Activated CD4-positive, alpha-beta T cell treated with anti-CD3 and anti-CD28 coated beads, Interleukin-2, amount 50 U/mL, for 4 hours (primary cell): ENCODE measurements around the gene NIPSNAP2.
"Not testable (repeated sequence)": the region's sequence is repeated elsewhere in the genome, so short reads cannot be mapped to it uniquely, and the experiment has no call there.

Experiments
- DNase-seq, 2 experiments: peaks; one replicate each; pipeline ENCODE4 v3.0.0-alpha.2; 2020

NIPSNAP2 gene

DNA sequence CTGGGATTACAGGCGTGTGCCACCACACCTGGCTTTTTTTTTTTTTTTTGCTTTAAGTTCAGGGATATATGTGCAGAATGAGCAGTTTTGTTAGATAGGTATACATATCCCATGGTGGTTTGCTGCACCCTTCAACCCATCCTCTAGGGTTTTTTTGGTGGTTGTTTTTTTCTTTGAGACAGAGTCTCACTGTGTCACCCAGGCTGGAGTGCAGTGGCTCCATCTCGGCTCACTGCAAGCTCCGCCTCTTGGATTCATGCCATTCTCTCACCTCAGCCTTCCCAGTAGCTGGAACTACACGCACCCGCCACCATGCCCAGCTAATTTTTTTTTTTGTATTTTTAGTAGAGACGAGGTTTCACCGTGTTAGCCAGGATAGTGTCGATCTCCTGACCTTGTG is 84.4 kb downstream of the NIPSNAP2 start:
- not testable (repeated sequence) for DNase-seq
